Measurements from ENCODE around the gene PDPN. TPM values are rescaled to one million over a fixed set of nuclear protein-coding genes. Genes with fewer than 3 reads are reported as not detected.

Gene PDPN
- total RNA-seq, 1 experiment from 2014 or later: not detected

GRCh38 chr1:13623021-13623637 lies 39.5 kb downstream of the PDPN start:
- intact Hi-C loops (cut with micrococcal nuclease; ENCODE audit: unreplicated experiment): no loop called here
- no peaks in the 10 kb centered on the region for H3K9me3 ChIP-seq (ENCODE audit: insufficient read depth, low read depth)
- no peaks in the 10 kb centered on the region for H3K36me3 ChIP-seq (ENCODE audit: low read depth)
- H3K27ac ChIP-seq: no peak overlapping the region
- no peaks in the 10 kb centered on the region for H3K79me2 ChIP-seq (ENCODE audit: low read depth)
- no peak for TF ChIP-seq CTCF (conservative IDR thresholded peaks at IDR 0.05)
- no peak for TF ChIP-seq EZH2 (IDR thresholded peaks at IDR 0.05; ENCODE audit: low read depth)
- no peak overlapping the region for H2AFZ ChIP-seq
- H3F3A ChIP-seq (ENCODE audit: insufficient read depth, low read depth): no peaks in the 10 kb centered on the region
- BruUV-seq (replicated peaks): no TSS peak
- no peak for DNase-seq
- peaks cover 8% of the 10 kb centered on the region; the same call in 1 of the 2 replicates for H3K27me3 ChIP-seq (ENCODE audit: insufficient read depth, low read depth)
- ChIA-PET POLR2A (ENCODE audit: unreplicated experiment) (no interaction called here), CTCF (no interaction called here)
- H4K20me1 ChIP-seq (ENCODE audit: insufficient read depth): no peaks in the 10 kb centered on the region
- no peaks in the 10 kb centered on the region for H3K9me2 ChIP-seq (ENCODE audit: insufficient read depth)
- H3K4me3 ChIP-seq: no peak overlapping the region
- no peaks in the 10 kb centered on the region for H3K4me1 ChIP-seq (replicated peaks; ENCODE audit: insufficient read depth)
- H3K4me2 ChIP-seq: no peak overlapping the region

DNA sequence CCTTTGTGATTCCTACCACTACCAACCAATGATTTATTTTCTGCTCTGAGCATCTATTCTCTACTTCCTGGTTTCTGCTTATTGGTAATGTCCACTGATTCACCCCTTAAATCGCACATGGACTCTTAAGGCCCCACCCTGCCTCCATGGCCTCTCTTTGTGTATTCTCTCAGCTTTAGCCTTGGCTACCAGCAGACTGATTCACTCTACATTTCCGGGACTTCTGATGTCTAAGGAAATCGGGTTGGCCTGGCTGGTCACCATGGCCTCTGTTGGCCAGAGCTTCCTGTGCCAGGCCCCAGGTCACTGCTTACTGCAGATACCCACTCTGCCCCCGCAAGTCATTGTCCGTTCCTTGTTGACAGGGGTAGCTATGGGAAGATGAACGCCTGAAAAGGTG lies 40.9 kb downstream of the PDPN start:
- Histone ChIP-seq H3K79me2 (ENCODE audit: low read depth) (no peaks in the 10 kb centered on the region), H3K4me3 (no peak overlapping the region), H3K9me3 (ENCODE audit: insufficient read depth, low read depth) (no peaks in the 10 kb centered on the region), H3K27ac (no peak overlapping the region), H4K20me1 (ENCODE audit: insufficient read depth) (no peaks in the 10 kb centered on the region), H3F3A (ENCODE audit: insufficient read depth, low read depth) (no peaks in the 10 kb centered on the region), H3K27me3 (ENCODE audit: insufficient read depth, low read depth) (peaks cover 5% of the 10 kb centered on the region; the same call in 1 of the 2 replicates), H3K9me2 (ENCODE audit: insufficient read depth) (no peaks in the 10 kb centered on the region), H2AFZ (no peak overlapping the region), H3K36me3 (ENCODE audit: low read depth) (no peaks in the 10 kb centered on the region), H3K4me1 (replicated peaks; ENCODE audit: insufficient read depth) (no peaks in the 10 kb centered on the region), H3K4me2 (no peak overlapping the region)
- intact Hi-C loops (cut with micrococcal nuclease; ENCODE audit: unreplicated experiment): no loop called here
- TF ChIP-seq EZH2 (IDR thresholded peaks at IDR 0.05; ENCODE audit: low read depth) (no peak), CTCF (conservative IDR thresholded peaks at IDR 0.05) (no peak)
- no peak for DNase-seq
- BruUV-seq (replicated peaks): no TSS peak
- ChIA-PET CTCF (no interaction called here), POLR2A (ENCODE audit: unreplicated experiment) (no interaction called here)

DNA sequence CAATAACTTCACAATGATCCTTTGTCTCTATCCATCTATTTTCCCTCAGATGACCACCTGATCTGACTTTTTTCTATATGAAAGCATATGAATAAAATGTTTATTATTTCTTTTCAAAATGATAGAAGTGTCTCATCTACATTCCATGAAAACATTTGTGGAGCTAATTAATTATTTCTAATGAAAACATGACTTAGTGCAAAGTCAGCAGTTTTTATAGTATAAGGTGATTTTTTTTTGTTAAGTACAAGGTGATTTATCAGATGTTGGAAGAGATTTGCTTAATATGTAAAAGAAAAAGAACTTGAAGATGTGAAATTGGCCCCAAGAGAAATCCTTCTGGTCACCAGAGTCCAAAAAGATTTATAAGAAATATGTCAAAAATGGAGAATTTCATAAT lies 43.5 kb downstream of the PDPN start:
- Histone ChIP-seq H3K27ac (no peak overlapping the region), H3K9me3 (ENCODE audit: insufficient read depth, low read depth) (no peaks in the 10 kb centered on the region), H3K36me3 (ENCODE audit: low read depth) (no peaks in the 10 kb centered on the region), H3K9me2 (ENCODE audit: insufficient read depth) (no peaks in the 10 kb centered on the region), H4K20me1 (ENCODE audit: insufficient read depth) (no peaks in the 10 kb centered on the region), H3K27me3 (ENCODE audit: insufficient read depth, low read depth) (peaks cover 5% of the 10 kb centered on the region; the same call in 1 of the 2 replicates), H2AFZ (no peak overlapping the region), H3K4me1 (replicated peaks; ENCODE audit: insufficient read depth) (no peaks in the 10 kb centered on the region), H3K4me3 (no peak overlapping the region), H3K4me2 (no peak overlapping the region), H3K79me2 (ENCODE audit: low read depth) (no peaks in the 10 kb centered on the region), H3F3A (ENCODE audit: insufficient read depth, low read depth) (no peaks in the 10 kb centered on the region)
- ChIA-PET CTCF (interaction anchor here (0.7 kb wide), 1 partner anchor 51 kb away, joined by 8 read pairs; no protein-coding TSS in a partner anchor), POLR2A (ENCODE audit: unreplicated experiment) (no interaction called here)
- BruUV-seq (replicated peaks): no TSS peak
- TF ChIP-seq EZH2 (IDR thresholded peaks at IDR 0.05; ENCODE audit: low read depth) (no peak), CTCF (conservative IDR thresholded peaks at IDR 0.05) (no peak)
- intact Hi-C loops (cut with micrococcal nuclease; ENCODE audit: unreplicated experiment): no loop called here
- DNase-seq: no peak

All from PC-9 (cell line).